PC-9 (cell line): Measurements from ENCODE around the gene ERMAP.

Source experiments
- EZH2 ChIP-seq: fragments of 200-600 bp; sonication (generic); IDR thresholded peaks from 2 replicates; pipeline ENCODE4 v1.8.0; 2017; ENCODE audit warnings: antibody characterized with exemption, low read depth
- TF ChIP-seq, protein P1 (sequence below): fragments of 200-600 bp; sonication (generic); conservative IDR thresholded peaks from 2 replicates; pipeline ENCODE4 v1.6.1; 2017; ENCODE audit warnings: mixed run types, antibody characterized with exemption, mild to moderate bottlenecking, moderate library complexity

GRCh38 chr1:42853116-42853884 is 36.4 kb downstream of the ERMAP start:
- TF ChIP-seq, protein P1, sequence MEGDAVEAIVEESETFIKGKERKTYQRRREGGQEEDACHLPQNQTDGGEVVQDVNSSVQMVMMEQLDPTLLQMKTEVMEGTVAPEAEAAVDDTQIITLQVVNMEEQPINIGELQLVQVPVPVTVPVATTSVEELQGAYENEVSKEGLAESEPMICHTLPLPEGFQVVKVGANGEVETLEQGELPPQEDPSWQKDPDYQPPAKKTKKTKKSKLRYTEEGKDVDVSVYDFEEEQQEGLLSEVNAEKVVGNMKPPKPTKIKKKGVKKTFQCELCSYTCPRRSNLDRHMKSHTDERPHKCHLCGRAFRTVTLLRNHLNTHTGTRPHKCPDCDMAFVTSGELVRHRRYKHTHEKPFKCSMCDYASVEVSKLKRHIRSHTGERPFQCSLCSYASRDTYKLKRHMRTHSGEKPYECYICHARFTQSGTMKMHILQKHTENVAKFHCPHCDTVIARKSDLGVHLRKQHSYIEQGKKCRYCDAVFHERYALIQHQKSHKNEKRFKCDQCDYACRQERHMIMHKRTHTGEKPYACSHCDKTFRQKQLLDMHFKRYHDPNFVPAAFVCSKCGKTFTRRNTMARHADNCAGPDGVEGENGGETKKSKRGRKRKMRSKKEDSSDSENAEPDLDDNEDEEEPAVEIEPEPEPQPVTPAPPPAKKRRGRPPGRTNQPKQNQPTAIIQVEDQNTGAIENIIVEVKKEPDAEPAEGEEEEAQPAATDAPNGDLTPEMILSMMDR: no peak
- no peak for TF ChIP-seq EZH2
